HCT116 (cell line): ENCODE results near the gene GNAI3. TPM values are rescaled to one million over a fixed set of nuclear protein-coding genes. Genes with fewer than 3 reads are reported as not detected.

Experiments
- ATAC-seq: fragments of 200-7000 bp; cut with Tn5 transposase; 2 replicates; pipeline ENCODE4 v1.9.1; 2020; ENCODE audit warnings: mild to moderate bottlenecking, moderate library complexity
- BruUV-seq: library from RNA; stranded (reverse); fragments of 400-500 nt; replicated peaks from 2 replicates; lab custom pipeline; 2021; lab: Mats Ljungman, UMichigan
- CTCF ChIA-PET: fragments of 300-600 bp; sonication (Branson Sonifier 250); formaldehyde crosslinking; loops from one replicate; lab custom pipeline; 2021; ENCODE audit warnings: antibody characterized with exemption; lab: Charles Lee
- POLR2A ChIA-PET: fragments of 300-600, 350-600 bp; sonication (Branson Sonifier 250); formaldehyde crosslinking; loops from one replicate; lab custom pipeline; 2021; ENCODE audit warnings: antibody characterized with exemption; lab: Charles Lee
- RAD21 ChIA-PET, 2 experiments: fragments of 300-600 bp; sonication (Branson Sonifier 250); formaldehyde crosslinking; loops; one replicate each; lab custom pipeline; 2023; ENCODE audit warnings: low total read pairs in 2 of 2; ENCODE audit not compliant: uncharacterized antibody in 2 of 2, unreplicated experiment in 2 of 2, low non-redundant PET in 1 of 2; lab: Charles Lee
- DNase-seq: peaks from one replicate; pipeline ENCODE4 v3.0.0-alpha.2; 2010; ENCODE audit warnings: low read depth, low spot score
- H2AFZ ChIP-seq: fragments of 200-600 bp; shearing (Covaris generic), sonication (generic); 2 replicates; pipeline ENCODE4 v1.6.1; 2017; ENCODE audit warnings: low read depth, mixed run types, mixed read lengths, antibody characterized with exemption, low read length; ENCODE audit not compliant: poor library complexity, severe bottlenecking
- H3K27ac ChIP-seq: 2 replicates; pipeline ENCODE4 v1.5.1; 2012; ENCODE audit warnings: low read depth, low read length
- H3K27me3 ChIP-seq: fragments of 200-600 bp; sonication (generic); 2 replicates; pipeline ENCODE4 v1.6.1; 2016; ENCODE audit warnings: mixed run types, low read length, mixed read lengths; ENCODE audit not compliant: insufficient read depth
- H3K36me3 ChIP-seq, 2 experiments: fragments of 200-500 bp in 1 of 2; fragments of 200-600 bp in 1 of 2; sonication (Bioruptor generic) in 1 of 2; sonication (generic) in 1 of 2; 2 replicates each; pipeline versions ENCODE4 v1.5.1 to v1.6.1; 2014 to 2016; ENCODE audit warnings: low read length in 2 of 2, inconsistent platforms in 1 of 2, mixed read lengths in 1 of 2, mixed run types in 1 of 2; ENCODE audit not compliant: insufficient read depth in 2 of 2, control insufficient read depth in 1 of 2
- H3K4me1 ChIP-seq, 2 experiments: fragments of 200-600 bp in 1 of 2; sonication (generic) in 1 of 2; 2 replicates each; pipeline versions ENCODE4 v1.5.1 to v1.6.1; 2012 to 2017; ENCODE audit warnings: low read length in 2 of 2, inconsistent platforms in 1 of 2, mild to moderate bottlenecking in 1 of 2, mixed read lengths in 1 of 2, mixed run types in 1 of 2, moderate library complexity in 1 of 2; ENCODE audit not compliant: insufficient read depth in 2 of 2, control insufficient read depth in 1 of 2
- H3K4me2 ChIP-seq: fragments of 200-600 bp; sonication (generic); 2 replicates; pipeline ENCODE4 v1.6.1; 2017; ENCODE audit warnings: mixed run types, low read length, mixed read lengths
- H3K4me3 ChIP-seq, 2 experiments: fragments of 200-600 bp in 1 of 2; sonication (generic) in 1 of 2; replicated peaks in 1 of 2; 2 replicates each; pipeline ENCODE4 v1.5.1; 2011 to 2016; ENCODE audit warnings: low read length in 2 of 2, control low read depth in 1 of 2, low read depth in 1 of 2, mild to moderate bottlenecking in 1 of 2, mixed read lengths in 1 of 2, mixed run types in 1 of 2
- H3K79me2 ChIP-seq: fragments of 200-600 bp; sonication (generic); 2 replicates; pipeline ENCODE4 v1.6.1; 2017; ENCODE audit warnings: mild to moderate bottlenecking, mixed run types, low read length, moderate library complexity, mixed read lengths; ENCODE audit not compliant: insufficient read depth
- H3K9ac ChIP-seq: fragments of 200-600 bp; sonication (generic); 2 replicates; pipeline ENCODE4 v1.6.1; 2016; ENCODE audit warnings: low read length, mixed read lengths
- H3K9me2 ChIP-seq: fragments of 200-600 bp; sonication (generic), shearing (Covaris generic); 2 replicates; pipeline ENCODE4 v1.6.1; 2017; ENCODE audit warnings: mixed run types, mild to moderate bottlenecking, moderate library complexity; ENCODE audit not compliant: insufficient read depth
- H3K9me3 ChIP-seq, 2 experiments: fragments of 200-500 bp in 1 of 2; fragments of 200-600 bp in 1 of 2; sonication (Bioruptor generic) in 1 of 2; sonication (generic) in 1 of 2; 2 replicates each; pipeline ENCODE4 v1.6.1; 2014 to 2017; ENCODE audit warnings: low read length in 2 of 2, mixed read lengths in 2 of 2, inconsistent platforms in 1 of 2, low read depth in 1 of 2, mild to moderate bottlenecking in 1 of 2, mixed run types in 1 of 2, moderate library complexity in 1 of 2; ENCODE audit not compliant: control insufficient read depth in 1 of 2, insufficient read depth in 1 of 2
- H4K20me1 ChIP-seq: fragments of 200-600 bp; sonication (generic), shearing (Covaris generic); 2 replicates; pipeline ENCODE4 v1.6.1; 2017; ENCODE audit warnings: mixed run types, mild to moderate bottlenecking, moderate library complexity; ENCODE audit not compliant: insufficient read depth
- ATF3 ChIP-seq: IDR thresholded peaks from 2 replicates; pipeline ENCODE4 v1.6.1; 2012
- CEBPB ChIP-seq: IDR thresholded peaks from 2 replicates; pipeline ENCODE4 v1.6.1; 2012; ENCODE audit warnings: low read depth
- EZH2phosphoT487 ChIP-seq: fragments of 200-600 bp; IDR thresholded peaks from 2 replicates; pipeline ENCODE4 v1.6.1; 2018; ENCODE audit warnings: antibody characterized with exemption, borderline replicate concordance
- POLR2A ChIP-seq: IDR thresholded peaks from 2 replicates; pipeline ENCODE4 v1.7.0; 2011; ENCODE audit warnings: borderline replicate concordance; ENCODE audit not compliant: insufficient read depth, insufficient read length; ENCODE audit errors: extremely low read depth
- POLR2AphosphoS5 ChIP-seq: IDR thresholded peaks from 2 replicates; pipeline ENCODE4 v1.6.1; 2011; ENCODE audit warnings: mild to moderate bottlenecking, low read depth, low read length, moderate library complexity
- RAD21 ChIP-seq: IDR thresholded peaks from 2 replicates; pipeline ENCODE4 v1.6.1; 2012; ENCODE audit warnings: low read depth, mild to moderate bottlenecking
- REST ChIP-seq: IDR thresholded peaks from 2 replicates; pipeline ENCODE4 v1.6.1; 2012; ENCODE audit warnings: low read depth
- SIN3A ChIP-seq: IDR thresholded peaks from 2 replicates; pipeline ENCODE4 v1.6.1; 2012; ENCODE audit warnings: low read depth
- SRF ChIP-seq: IDR thresholded peaks from 2 replicates; pipeline ENCODE4 v1.6.1; 2012; ENCODE audit warnings: low read depth
- YY1 ChIP-seq: IDR thresholded peaks from 2 replicates; pipeline ENCODE4 v1.6.1; 2011; ENCODE audit warnings: low read length, low read depth, moderate library complexity, mild to moderate bottlenecking; ENCODE audit not compliant: insufficient replicate concordance; ENCODE audit errors: extremely low read depth
- ZFX ChIP-seq: fragments of 450-650 bp; IDR thresholded peaks from 2 replicates; pipeline ENCODE4 v1.6.1; 2017
- intact Hi-C: fragments of 100-400 bp; cut with micrococcal nuclease; formaldehyde crosslinking; loops from 2 replicates; pipeline ENCODE4 v1.10.0; 2022
- total RNA-seq: library from RNA; stranded (reverse); gene quantifications from one replicate; pipeline ENCODE4 v1.2.1, GENCODE V29; 2021; ENCODE audit not compliant: unreplicated experiment
- TF ChIP-seq, protein P1 (sequence below): IDR thresholded peaks from 2 replicates; pipeline ENCODE4 v1.6.1; 2012

GNAI3 gene
- total RNA-seq, 1 experiment from 2014 or later = 9.5 TPM

DNA sequence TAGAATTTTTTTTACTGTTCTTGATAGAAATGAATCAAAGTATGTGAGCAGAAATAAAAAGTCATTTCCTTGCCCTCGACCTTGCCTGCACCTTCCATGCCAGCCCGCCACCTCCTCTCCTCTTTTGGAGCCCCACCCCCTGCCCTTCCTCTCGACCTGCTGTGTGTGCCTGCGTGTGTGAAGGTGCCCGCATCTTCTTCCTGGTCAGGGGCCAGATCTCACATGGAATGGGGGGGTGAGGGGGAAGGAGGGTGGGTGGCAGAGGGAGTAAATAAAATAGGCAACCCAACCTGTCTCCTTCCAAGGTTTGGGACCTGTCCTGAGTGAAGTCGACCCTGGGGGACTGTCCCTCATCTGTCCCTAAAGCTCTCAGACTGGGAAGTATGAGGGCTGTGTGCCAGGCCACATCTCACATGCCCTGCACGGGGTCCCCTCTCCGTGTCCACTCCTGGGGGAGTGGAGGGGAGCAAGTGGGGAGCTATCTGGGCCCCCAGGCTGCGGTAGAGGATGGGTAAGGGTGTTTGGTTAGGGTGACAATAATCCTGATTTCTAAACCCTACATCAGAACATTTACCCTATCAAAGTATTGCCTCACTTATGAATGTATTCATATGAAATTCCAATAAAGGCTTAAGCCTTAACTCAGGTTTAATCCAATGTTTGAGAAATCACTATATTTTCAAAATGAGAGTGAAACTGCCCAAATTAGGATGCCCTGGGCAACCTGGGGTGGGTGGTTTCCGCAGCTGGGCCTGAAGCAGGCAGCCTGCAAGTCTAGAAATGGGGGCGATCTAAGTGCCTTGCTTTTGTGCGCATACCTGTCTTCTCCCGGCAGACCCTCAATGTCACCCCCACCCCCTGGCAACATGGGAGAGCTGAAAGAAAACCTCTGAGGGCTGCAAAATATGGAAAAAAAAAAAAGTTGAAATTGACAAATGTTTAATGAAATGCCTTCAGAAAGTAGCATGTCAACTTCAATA lies 86.6 kb downstream of the GNAI3 start:
- Histone ChIP-seq H3K79me2 (no peaks in the 10 kb centered on the region), H3K27me3 (no peaks in the 10 kb centered on the region), H3K9ac (no peak overlapping the region), H2AFZ (no peak overlapping the region), H3K9me3 (no peaks in the 10 kb centered on the region), H3K27ac (no peak overlapping the region), H3K36me3 (peaks cover 4 to 6% of the 10 kb centered on the region in 2 experiments; a peak in 3 of 4 replicates), H3K4me1 (peaks cover 12 to 15% of the 10 kb centered on the region in 2 experiments)
- CTCF ChIA-PET = interaction anchor here (1.3 kb wide), 1 partner anchor 14 kb away, joined by 5 read pairs; no protein-coding TSS in a partner anchor
- ATAC-seq (no peak), DNase-seq (no peak)
- BruUV-seq = no TSS peak
- intact Hi-C loops = no loop called here
- TF ChIP-seq ZFX (no peak), POLR2A (no peak)
- TF ChIP-seq, protein P1, sequence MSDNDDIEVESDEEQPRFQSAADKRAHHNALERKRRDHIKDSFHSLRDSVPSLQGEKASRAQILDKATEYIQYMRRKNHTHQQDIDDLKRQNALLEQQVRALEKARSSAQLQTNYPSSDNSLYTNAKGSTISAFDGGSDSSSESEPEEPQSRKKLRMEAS = no peak
- TF ChIP-seq, all 23 proteins: peak for 0
- Histone ChIP-seq H3K4me3 (no peak overlapping the region), H4K20me1 (no peaks in the 10 kb centered on the region), H3K9me2 (no peaks in the 10 kb centered on the region), H3K4me2 (no peak overlapping the region)
- ChIA-PET RAD21 (no interaction called here), POLR2A (interaction anchor here (1.6 to 2.6 kb wide), 2 partner anchors 15 to 87 kb away, joined by 4 to 11 read pairs; partner anchors contain the start of gene GNAI3)

DNA sequence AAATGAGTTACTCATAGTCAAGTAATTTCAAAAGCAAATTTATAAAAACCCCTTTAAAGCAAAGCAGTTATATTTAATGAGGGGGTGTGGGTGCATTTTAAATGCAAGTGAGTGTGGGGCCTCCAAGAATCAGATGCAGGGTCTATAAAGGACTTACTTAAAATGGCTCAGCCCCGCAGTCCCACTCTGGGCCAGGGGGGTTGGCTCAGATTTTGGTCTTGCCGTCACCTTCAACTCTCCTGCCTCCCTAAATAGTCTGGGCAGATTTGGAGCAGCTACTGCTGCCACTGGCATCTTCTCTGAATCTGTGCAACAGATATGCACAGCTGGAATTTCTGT lies 87.4 kb downstream of the GNAI3 start:
- RAD21 ChIA-PET = no interaction called here
- intact Hi-C loops = no loop called here
- Histone ChIP-seq H3K9ac (no peak overlapping the region), H3K4me2 (peak overlapping the region; percentile 47), H3K9me3 (no peaks in the 10 kb centered on the region), H3K79me2 (no peaks in the 10 kb centered on the region), H3K4me3 (no peak overlapping the region), H4K20me1 (no peaks in the 10 kb centered on the region), H3K9me2 (no peaks in the 10 kb centered on the region), H3K36me3 (peaks cover 3 to 4% of the 10 kb centered on the region in 2 experiments; a peak in 1 of 4 replicates), H3K27me3 (no peaks in the 10 kb centered on the region), H3K27ac (no peak overlapping the region), H3K4me1 (peaks cover 12 to 19% of the 10 kb centered on the region in 2 experiments), H2AFZ (no peak overlapping the region)
- ATAC-seq (no peak), DNase-seq (no peak)
- POLR2A ChIA-PET = interaction anchor here (1.6 to 2.6 kb wide), 2 partner anchors 15 to 87 kb away, joined by 4 to 11 read pairs; partner anchors contain the start of gene GNAI3
- no TSS peak for BruUV-seq
- CTCF ChIA-PET = interaction anchor here (1.3 kb wide), 1 partner anchor 14 kb away, joined by 5 read pairs; no protein-coding TSS in a partner anchor
- TF ChIP-seq YY1 = no peak
- no peak for TF ChIP-seq ATF3
- no peak for TF ChIP-seq SRF
- TF ChIP-seq RAD21 = no peak
- TF ChIP-seq SIN3A = no peak
- TF ChIP-seq ZFX = no peak
- TF ChIP-seq EZH2phosphoT487 = no peak
- no peak for TF ChIP-seq POLR2AphosphoS5
- no peak for TF ChIP-seq REST
- no peak for TF ChIP-seq POLR2A
- TF ChIP-seq, protein P1 = no peak
- TF ChIP-seq CEBPB = no peak
- TF ChIP-seq, all 23 proteins: peak for 0
